ENCODE measurements around the gene STK10. TPM values are rescaled to one million over a fixed set of nuclear protein-coding genes. Genes with fewer than 3 reads are reported as not detected.
"Not testable (repeated sequence)": the region's sequence is repeated elsewhere in the genome, so short reads cannot be mapped to it uniquely, and the experiment has no call there.

The STK10 gene
- total RNA-seq, 2 donors from 2014 or later: 403 to 408 TPM

- Mint-ChIP-seq H3K4me1 (peaks cover 11% of the 10 kb centered on the region), H3K4me3 (no peak overlapping the region), H3K27ac (no peak overlapping the region), H3K36me3 (ENCODE audit: low read depth) (no peaks in the 10 kb centered on the region), H3K27me3 (no peaks in the 10 kb centered on the region)
- DNase-seq: no peak
- H3K9me3 ChIP-seq (ENCODE audit: control insufficient read depth, low read length, poor library complexity, severe bottlenecking): no peaks in the 10 kb centered on the region
- ATAC-seq: no peak
Measured at GRCh38 chr5:172207511-172207910, 19.5 kb upstream of the STK10 start.

- not testable (repeated sequence) for H3K9me3 ChIP-seq (ENCODE audit: control insufficient read depth, low read length, poor library complexity, severe bottlenecking); DNase-seq; H3K27ac Mint-ChIP-seq; H3K36me3 Mint-ChIP-seq (ENCODE audit: low read depth); H3K4me3 Mint-ChIP-seq; ATAC-seq; H3K27me3 Mint-ChIP-seq
- peaks cover 11% of the 10 kb centered on the region for H3K4me1 Mint-ChIP-seq
Measured at GRCh38 chr5:172205984-172206383, 18.0 kb upstream of the STK10 start.

GRCh38 chr5:172200476-172200875, 12.5 kb upstream of the STK10 start:
- H3K36me3 Mint-ChIP-seq (ENCODE audit: low read depth): no peaks in the 10 kb centered on the region
- peaks cover 6% of the 10 kb centered on the region for H3K27me3 Mint-ChIP-seq
- H3K4me3 Mint-ChIP-seq: no peak overlapping the region
- DNase-seq (no peak), ATAC-seq (no peak)
- H3K9me3 ChIP-seq (ENCODE audit: control insufficient read depth, low read length, poor library complexity, severe bottlenecking): no peaks in the 10 kb centered on the region
- H3K27ac Mint-ChIP-seq: no peak overlapping the region
- H3K4me1 Mint-ChIP-seq: peaks cover 3% of the 10 kb centered on the region

GRCh38 chr5:172199446-172199845, 11.4 kb upstream of the STK10 start:
- H3K27me3 Mint-ChIP-seq: peaks cover 6% of the 10 kb centered on the region
- H3K4me3 Mint-ChIP-seq: no peak overlapping the region
- H3K27ac Mint-ChIP-seq: no peak overlapping the region
- H3K4me1 Mint-ChIP-seq: peaks cover 3% of the 10 kb centered on the region
- H3K36me3 Mint-ChIP-seq (ENCODE audit: low read depth): no peaks in the 10 kb centered on the region
- no peak for ATAC-seq
- no peak for DNase-seq
- no peaks in the 10 kb centered on the region for H3K9me3 ChIP-seq (ENCODE audit: control insufficient read depth, low read length, poor library complexity, severe bottlenecking)

GRCh38 chr5:172197775-172198174, 9.8 kb upstream of the STK10 start:
- H3K9me3 ChIP-seq (ENCODE audit: control insufficient read depth, low read length, poor library complexity, severe bottlenecking); H3K4me3 Mint-ChIP-seq; H3K27ac Mint-ChIP-seq; H3K4me1 Mint-ChIP-seq; ATAC-seq; H3K27me3 Mint-ChIP-seq; DNase-seq; H3K36me3 Mint-ChIP-seq (ENCODE audit: low read depth): not testable (repeated sequence)

GRCh38 chr5:172194985-172195774, 7.2 kb upstream of the STK10 start:
- ATAC-seq: no peak
- H3K27me3 Mint-ChIP-seq: peaks cover 6% of the 10 kb centered on the region
- H3K4me1 Mint-ChIP-seq: no peaks in the 10 kb centered on the region
- H3K9me3 ChIP-seq (ENCODE audit: control insufficient read depth, low read length, poor library complexity, severe bottlenecking): no peaks in the 10 kb centered on the region
- H3K36me3 Mint-ChIP-seq (ENCODE audit: low read depth): no peaks in the 10 kb centered on the region
- DNase-seq: no peak
- no peak overlapping the region for H3K4me3 Mint-ChIP-seq
- no peak overlapping the region for H3K27ac Mint-ChIP-seq

GRCh38 chr5:172193872-172194271, 5.8 kb upstream of the STK10 start, which contains the start of gene EFCAB9:
Gene EFCAB9, plus strand, starts transcription at chr5:172194172. Its CDS starts 1 bp downstream, at chr5:172194173.
- no peaks in the 10 kb centered on the region for H3K27me3 Mint-ChIP-seq
- no peak within 1 kb of the TSS for H3K4me3 Mint-ChIP-seq
- no peak for DNase-seq
- no peak for ATAC-seq
- no peaks in the 10 kb centered on the region for H3K4me1 Mint-ChIP-seq
- H3K27ac Mint-ChIP-seq: no peak within 1 kb of the TSS
- no peaks in the 10 kb centered on the region for H3K36me3 Mint-ChIP-seq (ENCODE audit: low read depth)
- H3K9me3 ChIP-seq (ENCODE audit: control insufficient read depth, low read length, poor library complexity, severe bottlenecking): no peaks in the 10 kb centered on the region

GRCh38 chr5:172189693-172190296, 1.8 kb upstream of the STK10 start:
- H3K9me3 ChIP-seq (ENCODE audit: control insufficient read depth, low read length, poor library complexity, severe bottlenecking): no peaks in the 10 kb centered on the region
- Mint-ChIP-seq H3K36me3 (ENCODE audit: low read depth) (peaks cover 9% of the 10 kb centered on the region), H3K4me3 (no peak overlapping the region), H3K27me3 (no peaks in the 10 kb centered on the region), H3K27ac (no peak overlapping the region), H3K4me1 (peaks cover 18% of the 10 kb centered on the region)
- DNase-seq: no peak
- ATAC-seq: no peak

GRCh38 chr5:172188893-172189692, 1.1 kb upstream of the STK10 start:
- peak overlapping the region; percentile 96 for H3K27ac Mint-ChIP-seq
- DNase-seq: no peak

GRCh38 chr5:172187118-172188032, 649 bp downstream of the STK10 start:
- Mint-ChIP-seq H3K27ac (peak overlapping the region; percentile 96), H3K36me3 (ENCODE audit: low read depth) (peaks cover 9% of the 10 kb centered on the region), H3K4me3 (peak overlapping the region; percentile 99), H3K27me3 (no peaks in the 10 kb centered on the region), H3K4me1 (peaks cover 31% of the 10 kb centered on the region)
- peak; percentile 48 to 70 (median 50) for DNase-seq
- H3K9me3 ChIP-seq (ENCODE audit: control insufficient read depth, low read length, poor library complexity, severe bottlenecking): no peaks in the 10 kb centered on the region
- ATAC-seq: peak; percentile 46

More at GRCh38 chr5:172188893-172189692, 1.1 kb upstream of the STK10 start:
- Mint-ChIP-seq H3K27me3 (no peaks in the 10 kb centered on the region), H3K4me3 (peak overlapping the region; percentile 99), H3K36me3 (ENCODE audit: low read depth) (peaks cover 9% of the 10 kb centered on the region), H3K4me1 (peaks cover 22% of the 10 kb centered on the region)
- no peaks in the 10 kb centered on the region for H3K9me3 ChIP-seq (ENCODE audit: control insufficient read depth, low read length, poor library complexity, severe bottlenecking)
- ATAC-seq: no peak

- no peaks in the 10 kb centered on the region for H3K27me3 Mint-ChIP-seq
- peaks cover 32% of the 10 kb centered on the region for H3K4me1 Mint-ChIP-seq
- DNase-seq (no peak), ATAC-seq (no peak)
- peak overlapping the region; percentile 99 for H3K4me3 Mint-ChIP-seq
- peak overlapping the region; percentile 96 for H3K27ac Mint-ChIP-seq
- no peaks in the 10 kb centered on the region for H3K9me3 ChIP-seq (ENCODE audit: control insufficient read depth, low read length, poor library complexity, severe bottlenecking)
- peaks cover 9% of the 10 kb centered on the region for H3K36me3 Mint-ChIP-seq (ENCODE audit: low read depth)
Measured at GRCh38 chr5:172186114-172186695, 1.8 kb downstream of the STK10 start.

- Mint-ChIP-seq H3K27ac (peak overlapping the region; percentile 96), H3K27me3 (no peaks in the 10 kb centered on the region), H3K36me3 (ENCODE audit: low read depth) (peaks cover 9% of the 10 kb centered on the region), H3K4me1 (peaks cover 37% of the 10 kb centered on the region), H3K4me3 (peak overlapping the region; percentile 99)
- peak in 1 of 3 donors; percentile 17 for DNase-seq
- no peaks in the 10 kb centered on the region for H3K9me3 ChIP-seq (ENCODE audit: control insufficient read depth, low read length, poor library complexity, severe bottlenecking)
- no peak for ATAC-seq
Measured at GRCh38 chr5:172185096-172185461, 2.9 kb downstream of the STK10 start.

Measured in T-helper 17 cell (primary cell).